Adrenal gland (tissue), 12 donors: ENCODE measurements around the gene VPS25. TPM values are rescaled to one million over a fixed set of nuclear protein-coding genes. Genes with fewer than 3 reads are reported as not detected.

ENCODE experiments used
- DNase-seq, 7 donors: peaks; one replicate each; pipeline ENCODE4 v3.0.0-alpha.2; 2019 to 2020
- H3K27ac ChIP-seq, 5 donors: fragments of 200-600 bp; sonication (generic) in 4 of 5; 1 replicate in 3 of 5; 2 replicates in 2 of 5; pipeline versions ENCODE4 v1.5.1 to v1.8.0; 2016 to 2020; ENCODE audit warnings: mild to moderate bottlenecking in 1 of 5
- H3K27me3 ChIP-seq: fragments of 200-600 bp; 2 replicates; pipeline ENCODE4 v1.8.0; 2021
- H3K36me3 ChIP-seq, 2 donors: fragments of 200-600 bp; replicated peaks in 1 of 2; 1 replicate in 1 of 2; 2 replicates in 1 of 2; pipeline versions ENCODE4 v1.5.1 to v1.8.0; 2018 to 2022
- H3K4me1 ChIP-seq, 2 donors: fragments of 200-600 bp; replicated peaks in 1 of 2; 1 replicate in 1 of 2; 2 replicates in 1 of 2; pipeline versions ENCODE4 v1.5.1 to v1.8.0; 2018 to 2021
- H3K4me3 ChIP-seq, 4 donors: fragments of 200-600 bp; sonication (generic) in 3 of 4; one replicate each; pipeline ENCODE4 v1.5.1; 2016 to 2018
- H3K9me3 ChIP-seq, 3 donors: fragments of 200-600 bp; sonication (generic) in 1 of 3; replicated peaks in 1 of 3; 1 replicate in 2 of 3; 2 replicates in 1 of 3; pipeline versions ENCODE4 v1.5.1 to v1.8.0; 2016 to 2021
- POLR2A ChIP-seq, 2 donors: fragments of 450-650 bp; IDR thresholded peaks; one replicate each; pipeline ENCODE4 v1.6.1; 2017; ENCODE audit warnings: antibody characterized with exemption in 2 of 2, mild to moderate bottlenecking in 2 of 2, moderate library complexity in 1 of 2
- WGBS, 4 donors: extraction: QIAGEN DNeasy Blood & Tissue Kit in 2 of 4; methylation state at CpG; one replicate each; pipeline versions ENCODE4 v1.1.5 to v1.1.7; 2013 to 2017; 5-methylcytosine and 5-hydroxymethylcytosine counted together
- intact Hi-C, 2 donors: fragments of 100-400 bp; cut with DNase I; formaldehyde crosslinking; loops; one replicate each; pipeline versions ENCODE4 v1.14.1 to v1.15.0; 2022 to 2023
- polyA plus RNA-seq, 3 donors: library from polyadenylated mRNA; stranded (reverse); fragments of 200-250 nt in 2 of 3; fragments of 350-450 nt in 1 of 3; fragmentation: Illumina TruSeq in 1 of 3; extraction: RNeasy Lipid Tissue Mini Kit (QIAGEN cat#74804) in 1 of 3; gene quantifications; one replicate each; pipeline ENCODE4 v1.2.3, GENCODE V29; 2013 to 2014
- total RNA-seq, 9 donors: library from RNA; depleted of rRNA in 4 of 9; stranded (reverse); fragments of >200 nt in 4 of 9; fragments of 120-200 nt in 1 of 9; fragmentation: NEBNext Ultra II Directional in 1 of 9; extraction: Animal tissue kit (Norgen Biotek cat#: 25700) in 1 of 9; gene quantifications; one replicate each; pipeline versions ENCODE4 v1.1.0 to v1.2.4, GENCODE V29; 2013 to 2023
- TF ChIP-seq, protein P1 (sequence below), 6 experiments: fragments of 450-650 bp in 4 of 6; fragments of 200-600 bp in 2 of 6; sonication (generic) in 1 of 6; IDR thresholded peaks; 1 replicate in 5 of 6; 2 replicates in 1 of 6; pipeline versions ENCODE4 v1.5.1 to v1.8.0; 2016 to 2021; ENCODE audit warnings: antibody characterized with exemption in 6 of 6, mild to moderate bottlenecking in 2 of 6, moderate library complexity in 1 of 6
- donor health status: healthy with polysubstance abuse.
- donor health status: Bipolar disorder and iron deficiency.
- donor health status: DM: yes; HTN: yes; CAD: no.
- donor health status: DM: no; HTN: no; CAD: no.
- donor health status: DM: no; HTN: no; CAD: no.
- donor health status: DM: yes; HTN: yes; CAD: no.

VPS25 gene
- total and polyA plus RNA-seq, 12 donors = 25.7 to 135 (median 51.6) TPM

DNA sequence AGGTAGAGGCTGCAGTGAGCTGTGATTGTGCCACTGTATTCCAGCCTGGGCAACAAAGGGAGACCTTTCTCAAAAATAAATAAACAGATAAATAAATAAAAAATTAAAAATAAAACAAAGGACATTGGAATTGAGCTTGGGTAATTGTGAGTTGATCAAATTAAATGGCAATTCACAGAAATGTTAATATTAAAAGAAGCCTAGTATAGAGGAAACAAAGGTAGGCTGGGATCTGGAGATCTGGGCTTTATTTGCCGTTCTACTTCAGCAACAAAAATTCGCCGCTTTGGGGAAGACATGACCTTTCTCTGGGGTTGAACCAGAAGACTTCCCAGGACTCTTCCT is 332 bp upstream of the VPS25 start:
- Histone ChIP-seq H3K4me1 (peaks cover 9 to 16% of the 10 kb centered on the region in 2 donors), H3K9me3 (no peaks in the 10 kb centered on the region), H3K4me3 (peak overlapping the region; percentile 34 to 93 (median 68)), H3K27ac (peak overlapping the region in 3 of 5 donors; percentile 60 to 89 (median 61)), H3K36me3 (peaks cover 0 to 29% of the 10 kb centered on the region in 2 donors), H3K27me3 (no peaks in the 10 kb centered on the region)
- 0 to 6% (median 2%) methylated on average over 3 of the region's 3 CpGs for WGBS, 4 donors
- intact Hi-C loops = loop anchor here in 1 of 2 donors (10.0 kb wide), 1 partner anchor 878 kb away; no protein-coding TSS in a partner anchor
- TF ChIP-seq, protein P1, sequence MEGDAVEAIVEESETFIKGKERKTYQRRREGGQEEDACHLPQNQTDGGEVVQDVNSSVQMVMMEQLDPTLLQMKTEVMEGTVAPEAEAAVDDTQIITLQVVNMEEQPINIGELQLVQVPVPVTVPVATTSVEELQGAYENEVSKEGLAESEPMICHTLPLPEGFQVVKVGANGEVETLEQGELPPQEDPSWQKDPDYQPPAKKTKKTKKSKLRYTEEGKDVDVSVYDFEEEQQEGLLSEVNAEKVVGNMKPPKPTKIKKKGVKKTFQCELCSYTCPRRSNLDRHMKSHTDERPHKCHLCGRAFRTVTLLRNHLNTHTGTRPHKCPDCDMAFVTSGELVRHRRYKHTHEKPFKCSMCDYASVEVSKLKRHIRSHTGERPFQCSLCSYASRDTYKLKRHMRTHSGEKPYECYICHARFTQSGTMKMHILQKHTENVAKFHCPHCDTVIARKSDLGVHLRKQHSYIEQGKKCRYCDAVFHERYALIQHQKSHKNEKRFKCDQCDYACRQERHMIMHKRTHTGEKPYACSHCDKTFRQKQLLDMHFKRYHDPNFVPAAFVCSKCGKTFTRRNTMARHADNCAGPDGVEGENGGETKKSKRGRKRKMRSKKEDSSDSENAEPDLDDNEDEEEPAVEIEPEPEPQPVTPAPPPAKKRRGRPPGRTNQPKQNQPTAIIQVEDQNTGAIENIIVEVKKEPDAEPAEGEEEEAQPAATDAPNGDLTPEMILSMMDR (IDR thresholded peaks at IDR 0.05) = no peak
- no peak for TF ChIP-seq POLR2A (IDR thresholded peaks at IDR 0.05)
- DNase-seq = no peak

DNA sequence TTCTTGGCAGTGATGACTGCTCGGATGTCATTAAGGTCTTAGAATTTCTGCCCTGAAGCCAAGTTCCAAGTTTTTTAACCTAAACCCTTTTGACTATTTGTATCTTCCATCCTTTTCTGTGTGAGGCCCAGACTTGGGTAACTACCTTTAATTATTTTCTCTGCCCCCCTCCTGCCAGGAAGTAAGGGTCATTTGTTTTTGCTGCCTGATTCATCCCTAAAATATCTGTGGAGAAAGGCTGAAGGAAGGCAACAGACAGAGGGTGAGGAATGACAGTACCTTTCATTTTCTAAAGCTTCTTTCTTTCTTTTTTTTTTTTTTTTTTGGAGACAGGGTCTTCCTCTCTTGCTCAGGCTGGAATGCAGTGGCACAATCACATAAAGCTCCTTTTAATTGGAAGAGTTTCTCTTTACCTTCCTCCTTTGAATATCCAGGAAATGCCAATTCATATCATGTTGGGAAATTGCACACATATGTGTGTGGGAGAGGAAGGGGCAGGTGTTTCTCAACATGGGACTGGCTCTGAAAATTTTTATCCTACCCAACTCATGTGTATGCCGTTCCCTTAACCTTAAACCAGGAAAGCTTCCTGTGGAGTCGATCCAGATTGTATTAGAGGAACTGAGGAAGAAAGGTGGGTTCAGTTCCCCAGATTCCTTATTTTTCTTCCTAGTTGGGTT is 957 bp downstream of the VPS25 start:
- 63 to 78% (median 70%) methylated on average over 3 of the region's 3 CpGs for WGBS, 4 donors
- Histone ChIP-seq H3K4me3 (peak overlapping the region in 3 of 4 donors; percentile 34 to 93 (median 88)), H3K9me3 (no peaks in the 10 kb centered on the region), H3K36me3 (peaks cover 0 to 41% of the 10 kb centered on the region in 2 donors), H3K27ac (no peak overlapping the region), H3K4me1 (peaks cover 9 to 16% of the 10 kb centered on the region in 2 donors), H3K27me3 (no peaks in the 10 kb centered on the region)
- DNase-seq = no peak
- intact Hi-C loops = loop anchor here in 1 of 2 donors (10.0 kb wide), 1 partner anchor 879 kb away; no protein-coding TSS in a partner anchor
- TF ChIP-seq, protein P1 (IDR thresholded peaks at IDR 0.05) = no peak
- TF ChIP-seq POLR2A (IDR thresholded peaks at IDR 0.05) = no peak

DNA sequence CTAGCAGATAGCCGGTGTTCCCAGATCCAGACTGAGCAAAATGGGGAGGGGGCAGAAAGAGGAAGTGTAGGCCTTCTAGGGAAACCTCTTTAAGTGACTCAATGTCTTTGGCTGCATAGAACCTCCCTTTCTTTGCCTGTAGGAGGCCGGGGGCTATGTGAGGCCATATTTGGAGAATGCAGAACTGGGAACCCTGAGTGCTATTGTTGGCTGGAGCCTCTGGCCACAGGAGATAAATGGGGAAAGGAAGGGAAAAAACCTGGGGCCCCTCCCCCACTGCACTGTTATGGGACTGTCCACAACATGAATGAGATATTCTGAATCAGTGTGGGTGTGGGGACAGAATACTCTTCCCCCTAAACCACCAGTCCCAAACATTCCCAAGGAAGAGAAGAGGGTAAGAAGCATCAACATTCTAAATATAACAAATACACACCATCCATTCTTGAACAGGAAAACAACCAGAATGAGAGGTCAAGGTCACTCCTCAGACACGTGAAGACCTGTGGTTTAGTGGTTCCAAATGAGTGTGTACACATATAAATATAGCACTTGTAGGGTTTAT is 2.4 kb downstream of the VPS25 start:
- no peak for DNase-seq
- Histone ChIP-seq H3K4me1 (peaks cover 9 to 23% of the 10 kb centered on the region in 2 donors), H3K9me3 (no peaks in the 10 kb centered on the region), H3K4me3 (no peak overlapping the region), H3K27me3 (peaks cover 4% of the 10 kb centered on the region), H3K36me3 (peaks cover 0 to 47% of the 10 kb centered on the region in 2 donors), H3K27ac (no peak overlapping the region)
- intact Hi-C loops = loop anchor here in 1 of 2 donors (10.0 kb wide), 1 partner anchor 881 kb away; no protein-coding TSS in a partner anchor
- 48 to 57% (median 55%) methylated on average over 3 of the region's 3 CpGs for WGBS, 4 donors
- no peak for TF ChIP-seq POLR2A (IDR thresholded peaks at IDR 0.05)
- TF ChIP-seq, protein P1 (IDR thresholded peaks at IDR 0.05) = no peak

DNA sequence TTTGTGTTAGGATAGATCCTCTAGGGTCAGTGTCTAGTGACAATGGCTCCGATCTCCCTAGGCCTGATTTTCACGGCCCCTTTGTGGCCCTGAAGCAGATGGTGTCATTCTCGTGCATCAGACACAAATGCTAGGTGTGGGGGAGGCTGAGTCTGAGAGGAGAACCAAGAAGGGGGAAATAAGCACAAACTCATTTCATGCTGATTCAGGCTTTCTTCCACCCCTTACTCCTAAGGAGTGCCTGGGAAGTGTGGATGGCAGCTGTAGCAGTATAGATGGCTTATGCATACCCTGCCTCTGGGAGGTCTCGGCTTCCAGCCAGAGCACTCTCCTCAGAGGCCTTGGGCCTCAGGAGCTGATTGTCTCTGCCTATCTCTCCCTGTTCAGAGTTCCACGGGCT is 5.3 kb downstream of the VPS25 start:
- 83 to 95% (median 90%) methylated on average over 4 to 5 of the region's 5 CpGs for WGBS, 4 donors
- no peaks in the 10 kb centered on the region for H3K9me3 ChIP-seq
- H3K4me1 ChIP-seq = peaks cover 9 to 21% of the 10 kb centered on the region in 2 donors
- no peak overlapping the region for H3K4me3 ChIP-seq
- TF ChIP-seq, protein P1 (IDR thresholded peaks at IDR 0.05) = no peak
- no peak for TF ChIP-seq POLR2A (IDR thresholded peaks at IDR 0.05)
- H3K27me3 ChIP-seq = peaks cover 27% of the 10 kb centered on the region
- H3K36me3 ChIP-seq = peaks cover 0 to 47% of the 10 kb centered on the region in 2 donors
- intact Hi-C loops = loop anchor here in 1 of 2 donors (10.0 kb wide), 1 partner anchor 884 kb away; no protein-coding TSS in a partner anchor
- H3K27ac ChIP-seq = no peak overlapping the region
- DNase-seq = no peak
